NCI-H2029 (cell line): ENCODE measurements around the gene CALM1.

ENCODE experiments used
- DNase-seq: peaks from one replicate; lab custom pipeline; 2025; lab: John Stamatoyannopoulos, UW

The CALM1 gene

DNA sequence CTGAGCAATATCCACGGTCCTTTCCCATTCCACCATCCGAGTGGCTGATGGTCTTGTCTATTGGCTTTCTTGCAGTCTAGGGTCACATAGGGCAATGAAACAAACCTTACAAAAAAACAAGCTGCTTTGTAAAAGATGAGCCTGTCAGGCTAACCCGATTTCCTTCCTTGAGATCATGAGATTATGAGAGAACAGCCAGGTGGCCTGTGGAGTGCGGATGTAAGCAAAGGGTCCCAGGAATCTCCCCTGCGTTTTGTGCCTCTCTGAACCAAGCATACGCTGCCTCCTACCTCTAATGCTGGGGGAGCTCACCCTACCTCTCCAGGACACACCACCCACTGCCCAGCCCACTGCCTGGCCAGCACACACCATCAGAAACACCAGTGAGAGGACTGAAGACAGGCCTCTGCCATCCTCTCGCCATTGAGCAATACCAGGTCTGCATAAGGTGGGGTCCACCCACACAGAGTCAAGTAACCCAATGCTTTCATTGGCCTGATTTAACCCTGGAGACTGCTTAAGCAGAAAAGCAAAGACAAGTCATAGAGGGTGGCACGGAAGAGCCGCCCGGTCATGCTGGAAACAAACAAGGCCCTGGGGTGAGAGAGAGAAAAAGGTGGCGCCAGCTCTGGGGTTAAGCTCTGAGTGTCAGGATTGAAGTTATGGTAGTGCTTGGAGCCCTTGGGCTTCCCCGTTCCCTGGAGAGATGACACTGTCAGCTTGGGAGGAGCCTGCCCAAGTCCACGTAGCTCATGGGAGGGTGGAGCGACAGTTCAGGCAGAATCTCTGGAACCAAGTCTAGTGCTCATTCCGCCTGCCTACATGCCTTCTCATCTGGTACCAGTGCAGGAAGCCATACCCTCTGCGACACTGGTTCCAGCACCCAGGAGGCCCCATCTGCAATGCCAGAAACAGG is 46.6 kb downstream of the CALM1 start:
- no peak for DNase-seq

GRCh38 chr14:90444077-90444696 is 47.4 kb downstream of the CALM1 start:
- DNase-seq = no peak

- DNase-seq = no peak
Measured at GRCh38 chr14:90445011-90445410, 48.2 kb downstream of the CALM1 start.

DNA sequence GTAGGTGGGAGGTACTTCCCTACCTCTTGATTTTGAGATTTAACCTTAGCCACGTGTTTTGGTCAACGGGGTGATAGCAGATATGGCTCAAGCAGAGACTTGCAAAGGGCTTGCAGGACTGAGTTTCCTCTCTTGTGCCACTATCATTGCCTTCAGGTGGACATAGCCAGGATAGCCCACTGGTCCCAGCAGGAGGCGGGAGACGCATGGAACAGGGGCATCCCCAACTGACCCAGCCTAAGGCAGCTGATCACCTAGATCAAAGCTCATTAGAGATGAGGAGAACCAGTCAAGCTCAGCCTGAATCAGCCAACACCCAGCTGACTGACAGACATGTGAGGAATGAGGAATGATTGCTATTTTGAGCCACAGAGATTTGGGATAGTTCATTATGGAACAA is 49.6 kb downstream of the CALM1 start:
- DNase-seq = no peak

DNA sequence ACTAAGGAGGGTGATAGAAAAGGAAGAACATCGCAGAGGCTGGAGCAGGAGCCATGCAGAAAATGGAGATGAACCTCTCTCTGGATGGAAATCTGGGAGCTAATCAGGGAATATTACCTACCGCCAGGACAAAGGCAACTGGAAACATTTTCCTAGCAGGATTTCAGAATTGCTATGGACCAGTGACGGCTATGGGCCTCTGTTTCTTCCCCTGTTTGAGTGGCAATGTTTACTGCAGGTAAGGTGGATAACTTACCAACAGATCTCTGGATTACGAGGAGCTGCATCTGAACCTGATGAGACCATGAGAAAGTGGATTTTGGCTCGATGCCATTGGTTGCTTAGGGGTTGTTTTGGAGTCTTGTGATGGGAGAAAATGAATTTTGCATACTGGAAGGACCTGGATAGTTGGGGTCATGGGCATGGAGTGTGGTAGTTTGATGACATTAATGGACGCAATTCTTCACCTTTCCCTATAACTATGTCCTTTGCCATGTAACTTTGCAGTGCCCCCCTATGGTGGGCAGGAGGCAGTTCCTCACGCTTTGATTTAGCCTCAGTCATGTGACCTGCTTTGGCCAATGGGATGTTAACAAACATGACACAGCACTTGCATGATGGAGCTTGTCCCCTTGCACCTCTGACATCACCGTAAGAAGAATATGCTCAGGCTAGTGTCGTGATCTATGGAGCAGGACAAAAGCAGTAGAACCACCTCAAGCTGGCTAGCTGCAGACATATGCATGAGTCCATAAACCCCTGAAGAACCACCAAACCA is 51.1 kb downstream of the CALM1 start:
- no peak for DNase-seq

- DNase-seq = no peak
Measured at GRCh38 chr14:90449411-90449810, 52.6 kb downstream of the CALM1 start.

DNA sequence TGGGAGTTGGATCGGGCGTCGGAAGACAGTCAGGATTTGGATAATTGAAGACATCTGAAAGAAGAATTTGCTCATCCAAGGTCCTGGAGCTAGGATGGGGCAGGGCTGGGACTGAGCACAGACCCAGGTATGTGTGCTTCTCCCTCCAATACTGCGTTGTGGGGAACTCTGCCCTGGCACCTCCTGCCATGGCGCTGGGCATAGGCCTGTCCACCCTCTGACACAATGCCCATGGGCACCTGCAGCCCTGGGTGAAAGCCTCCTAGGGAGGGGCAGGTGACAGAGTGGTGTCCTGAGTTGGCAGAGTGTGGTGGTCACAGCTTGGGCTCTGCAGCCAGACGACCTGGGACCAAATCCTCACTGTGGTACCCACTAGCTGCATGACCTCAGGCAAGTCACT is 53.3 kb downstream of the CALM1 start:
- DNase-seq = no peak

DNA sequence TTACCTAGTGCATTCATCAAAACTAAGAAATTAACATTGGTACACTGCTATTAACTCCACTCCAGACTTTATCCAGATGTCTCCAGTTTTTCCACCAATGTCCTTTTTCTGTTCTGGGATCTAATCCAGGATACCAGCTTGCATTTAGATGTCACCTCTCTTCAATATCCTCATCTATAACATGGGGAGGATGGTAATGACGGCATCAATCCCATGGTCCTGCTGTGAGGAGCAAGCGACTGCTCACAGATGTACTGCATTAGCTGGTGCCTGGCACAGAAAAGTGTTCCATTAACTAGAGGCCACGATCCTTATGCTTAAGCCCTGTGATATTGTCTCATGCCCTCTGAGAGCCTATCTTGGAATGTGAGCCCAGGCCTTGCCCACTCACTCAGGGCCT is 53.8 kb downstream of the CALM1 start:
- no peak for DNase-seq

GRCh38 chr14:90451443-90451842 is 54.6 kb downstream of the CALM1 start:
- no peak for DNase-seq

DNA sequence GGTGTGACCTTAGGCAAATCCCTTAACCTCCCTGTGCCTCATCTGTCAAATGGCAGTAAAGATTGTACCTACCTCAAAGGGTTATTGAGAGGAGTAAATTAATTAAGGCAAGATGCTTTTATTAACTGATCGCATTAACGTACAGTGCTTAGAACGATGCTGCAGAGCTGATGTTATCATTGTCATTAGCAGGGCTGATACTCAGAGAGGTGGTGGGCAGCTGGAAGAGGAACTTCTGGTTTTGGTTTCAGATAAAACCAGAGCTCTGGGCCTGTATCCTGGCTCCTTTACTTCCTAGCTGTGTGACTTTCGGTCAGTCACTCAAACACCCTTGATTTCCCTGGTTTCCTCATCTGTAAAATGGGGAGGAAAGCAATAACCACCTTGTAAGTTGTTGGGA is 55.1 kb downstream of the CALM1 start:
- no peak for DNase-seq

DNA sequence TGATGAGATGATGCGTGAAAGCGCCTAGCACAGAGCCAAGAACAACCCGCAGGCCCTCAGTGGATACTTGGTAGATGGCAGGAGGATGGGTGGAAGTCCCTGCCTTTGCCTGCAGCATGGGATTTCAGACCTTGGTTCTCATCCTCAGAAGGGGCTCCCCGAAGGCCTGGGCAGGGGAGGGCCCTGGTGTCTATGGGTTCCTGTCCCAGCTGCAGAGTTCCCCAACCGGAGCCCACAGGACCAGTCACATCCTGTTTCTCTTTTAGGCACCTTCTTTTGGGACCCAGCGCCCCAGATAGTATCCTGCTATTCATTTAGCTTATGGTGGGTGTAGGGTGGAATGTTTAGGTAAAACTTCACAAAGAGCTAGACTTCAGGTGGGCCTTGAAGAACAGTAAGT is 55.5 kb downstream of the CALM1 start:
- DNase-seq = no peak

DNA sequence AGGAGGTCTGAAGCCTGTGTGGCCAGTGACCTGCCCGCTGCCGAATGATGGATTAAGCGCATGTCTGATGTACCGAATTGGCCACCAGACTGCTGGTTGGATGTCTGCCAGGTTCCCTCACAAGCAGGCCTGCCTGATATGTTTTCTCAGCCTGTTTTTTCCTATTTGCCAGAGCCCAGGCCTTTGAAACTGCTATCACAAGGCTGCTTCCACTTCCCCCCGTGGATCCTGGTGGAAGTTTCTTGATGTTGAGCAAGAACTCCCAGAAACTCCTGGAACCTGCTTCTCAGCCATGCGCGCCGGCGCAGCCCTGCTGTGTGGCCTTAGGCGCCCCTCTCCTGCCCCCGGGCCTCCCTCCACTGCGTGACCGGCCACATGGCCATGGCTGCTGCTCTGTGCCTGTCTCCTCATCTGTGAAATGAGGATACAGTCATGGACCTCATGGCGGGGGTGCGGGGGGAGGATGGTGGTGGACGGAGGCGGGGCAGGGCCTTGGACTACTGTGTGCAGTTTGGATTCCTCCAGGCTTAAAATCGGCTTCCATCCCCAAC is 56.6 kb downstream of the CALM1 start:
- peak; percentile 7 for DNase-seq

- DNase-seq = peak; percentile 66
Measured at GRCh38 chr14:90454041-90455000, 57.5 kb downstream of the CALM1 start.

- no peak for DNase-seq
Measured at GRCh38 chr14:90455100-90455571, 58.3 kb downstream of the CALM1 start.

DNA sequence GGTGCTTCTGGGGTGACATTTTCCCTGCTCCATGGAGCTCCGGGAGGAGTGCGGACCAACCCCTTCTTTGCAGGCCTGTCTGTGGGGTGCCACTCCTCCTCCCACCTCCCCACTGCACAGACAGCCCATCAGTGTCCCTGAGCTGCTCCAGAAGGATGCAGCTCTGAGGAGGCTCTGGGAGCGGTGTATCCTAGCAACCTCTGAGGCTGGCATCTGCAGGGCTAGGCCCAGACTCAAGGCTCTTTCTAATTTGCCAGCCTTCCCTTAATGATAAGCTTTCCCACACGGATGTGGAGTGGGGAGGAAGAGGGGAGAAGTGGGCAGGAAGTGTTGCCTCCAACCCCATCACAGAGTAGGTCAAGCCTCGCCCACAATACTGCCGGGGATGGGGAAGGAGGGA is 59.7 kb downstream of the CALM1 start:
- no peak for DNase-seq

GRCh38 chr14:90457186-90457585 is 60.4 kb downstream of the CALM1 start:
- DNase-seq = no peak
